SKM-1 (cell line): Measurements from ENCODE around the gene NXF3.
"Not testable (repeated sequence)": the region's sequence is repeated elsewhere in the genome, so short reads cannot be mapped to it uniquely, and the experiment has no call there.

Experiments used
- DNase-seq: peaks from one replicate; lab custom pipeline; 2025; ENCODE audit not compliant: unreplicated experiment; lab: John Stamatoyannopoulos, UW

The NXF3 gene

GRCh38 chrX:103051260-103051789 is 41.6 kb downstream of the NXF3 start:
- no peak for DNase-seq

GRCh38 chrX:103033371-103033770 is 59.6 kb downstream of the NXF3 start:
- not testable (repeated sequence) for DNase-seq
